GM18508 (cell line): ENCODE data around the gene SHD.
"Not testable (repeated sequence)": the region's sequence is repeated elsewhere in the genome, so short reads cannot be mapped to it uniquely, and the experiment has no call there.

ENCODE experiments used
- ATAC-seq: cut with Tn5 transposase; IDR thresholded peaks from one replicate; pipeline ENCODE4 v1.9.1; 2021; ENCODE audit warnings: moderate number of reproducible peaks; ENCODE audit not compliant: insufficient read depth, unreplicated experiment

Gene SHD

DNA sequence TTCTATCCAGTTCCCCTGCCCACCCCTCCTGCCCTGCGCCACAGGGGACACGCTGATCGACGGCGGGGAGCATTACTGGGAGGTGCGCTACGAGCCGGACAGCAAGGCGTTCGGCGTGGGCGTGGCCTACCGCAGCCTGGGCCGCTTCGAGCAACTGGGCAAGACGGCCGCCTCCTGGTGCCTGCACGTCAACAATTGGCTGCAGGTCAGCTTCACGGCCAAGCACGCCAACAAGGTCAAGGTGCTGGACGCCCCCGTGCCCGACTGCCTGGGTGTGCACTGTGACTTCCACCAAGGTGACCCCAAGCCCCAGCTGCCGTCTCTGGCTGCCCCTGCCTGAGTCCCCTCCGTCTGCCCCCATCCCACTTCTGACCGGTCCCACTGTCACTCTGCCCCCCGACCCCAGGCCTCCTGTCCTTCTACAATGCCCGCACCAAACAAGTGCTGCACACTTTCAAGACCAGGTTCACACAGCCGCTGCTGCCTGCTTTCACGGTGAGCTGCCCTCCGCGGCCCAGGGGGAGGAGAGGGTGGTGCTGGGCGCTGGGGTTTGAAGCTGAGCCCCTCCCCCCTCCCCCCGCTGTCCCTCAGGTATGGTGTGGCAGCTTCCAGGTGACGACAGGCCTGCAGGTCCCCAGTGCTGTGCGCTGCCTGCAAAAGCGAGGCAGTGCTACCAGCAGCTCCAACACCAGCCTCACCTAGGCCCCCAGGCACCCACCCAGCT, 44.0 kb downstream of the SHD start:
- no peak for ATAC-seq

DNA sequence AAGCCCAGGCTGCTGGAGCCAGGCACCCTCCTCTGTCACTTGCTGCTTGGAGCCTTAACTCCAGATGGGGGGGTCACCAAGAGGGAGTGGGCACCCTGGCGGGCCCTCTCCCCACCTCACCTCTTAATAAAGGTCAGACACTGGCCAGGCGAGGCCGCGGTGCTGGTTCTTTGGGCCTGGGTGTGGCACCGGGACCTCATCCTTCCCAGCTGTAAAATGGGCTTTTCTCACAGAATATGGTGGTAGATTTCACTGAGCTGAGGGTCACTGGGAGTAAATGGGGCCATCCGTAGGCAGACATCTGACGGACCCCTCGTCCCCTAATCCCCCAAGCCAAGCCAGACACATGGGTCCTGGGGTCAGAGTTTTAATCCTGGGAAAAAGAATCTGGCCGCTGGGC, 44.6 kb downstream of the SHD start:
- ATAC-seq = no peak

DNA sequence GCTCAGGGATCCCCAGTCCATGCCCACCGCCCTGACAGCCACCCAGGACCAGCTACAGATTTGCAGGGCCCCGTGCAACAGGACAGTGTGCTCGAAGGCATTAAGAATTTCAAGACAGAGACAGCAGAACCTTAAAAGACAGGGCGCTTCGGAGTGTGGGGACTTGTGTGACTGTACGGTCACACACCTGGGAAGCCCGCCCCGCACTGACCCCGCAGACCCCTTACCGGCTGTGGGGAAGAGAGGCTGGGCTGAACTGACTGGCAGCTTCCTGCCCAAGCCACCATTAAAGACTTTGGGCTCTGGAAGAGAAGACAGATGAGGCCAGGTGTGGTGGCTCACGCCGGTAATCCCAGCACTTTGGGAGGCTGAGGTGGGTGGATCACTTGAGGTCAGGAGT, 45.2 kb downstream of the SHD start:
- ATAC-seq = no peak

DNA sequence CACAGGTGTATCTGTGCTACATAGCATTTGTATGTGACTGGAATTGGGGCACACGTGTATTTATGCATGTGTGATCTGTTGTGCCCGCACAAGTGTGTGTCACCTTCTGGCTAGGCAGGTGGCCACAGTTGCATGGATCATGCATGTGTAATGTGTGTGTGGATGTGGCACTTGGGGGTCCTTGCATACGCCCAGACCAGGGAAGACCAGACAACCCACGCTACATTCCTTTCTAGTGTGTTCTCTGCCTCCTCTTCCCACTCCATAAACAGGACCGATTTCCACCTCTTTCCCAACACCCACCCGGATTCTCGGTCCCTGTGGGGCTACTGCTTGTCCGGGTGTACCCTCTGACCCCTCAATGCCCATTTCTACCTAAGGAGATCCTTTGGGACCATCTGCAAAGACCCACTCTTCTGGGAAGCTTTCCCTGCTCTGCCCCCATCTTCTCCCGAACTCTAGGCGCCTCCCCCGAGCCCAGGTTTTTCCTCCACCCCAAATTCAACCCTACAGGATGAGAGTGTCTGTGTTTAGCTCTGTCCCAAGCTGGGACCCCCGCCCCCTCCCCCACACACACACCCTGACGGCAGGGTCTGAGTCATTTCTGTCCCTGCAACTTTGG, 47.3 kb downstream of the SHD start:
- ATAC-seq = no peak

DNA sequence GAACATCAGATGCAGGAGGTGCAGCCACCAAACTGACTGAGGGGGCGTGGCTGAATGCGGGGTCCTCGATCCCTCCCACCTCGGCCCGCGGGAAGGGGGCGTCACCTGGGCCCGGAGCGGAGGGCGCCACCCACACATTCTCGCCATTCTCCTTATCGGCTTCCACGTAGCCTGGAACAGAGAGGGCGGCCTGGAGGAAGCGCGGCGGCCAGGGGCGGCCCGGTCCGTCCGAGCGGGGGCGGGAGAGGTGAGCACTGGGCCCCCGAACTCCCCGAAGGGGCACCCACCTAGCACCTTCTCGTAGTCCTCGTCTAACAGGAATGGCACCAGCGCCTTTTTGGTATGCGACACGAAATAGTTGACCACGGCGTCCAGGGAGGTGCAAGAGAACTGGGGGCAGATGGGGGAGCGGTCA, 47.8 kb downstream of the SHD start:
- no peak for ATAC-seq

DNA sequence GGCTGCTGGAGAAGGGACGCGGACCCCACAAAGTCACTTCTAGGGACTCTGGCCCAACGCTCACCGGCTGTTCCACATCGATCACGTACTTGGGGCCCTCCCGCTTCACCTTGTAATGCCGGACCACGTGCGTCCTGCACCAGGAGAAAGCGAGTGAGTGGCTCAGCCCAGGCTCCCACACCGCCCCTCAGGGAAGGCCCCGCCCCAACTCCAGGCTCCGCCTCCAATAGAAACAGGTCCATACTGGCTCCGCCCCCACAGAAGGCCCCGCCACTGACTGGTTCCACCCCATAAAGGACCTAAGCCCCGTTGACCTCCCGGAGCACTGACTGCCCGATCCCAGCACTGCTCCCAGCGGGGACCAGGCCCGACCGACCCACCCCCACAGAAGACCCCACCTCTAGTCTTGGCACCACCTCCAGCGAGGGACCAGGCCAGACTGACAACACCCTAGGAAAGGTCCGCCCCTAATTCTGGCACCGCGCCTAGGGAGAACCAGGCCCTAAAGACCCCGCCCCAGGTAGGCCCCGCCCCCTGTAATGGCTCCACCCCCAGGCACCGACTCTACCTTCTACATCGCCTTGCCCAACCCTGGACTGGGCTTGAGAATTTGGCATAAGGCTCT, 48.3 kb downstream of the SHD start:
- ATAC-seq = no peak

DNA sequence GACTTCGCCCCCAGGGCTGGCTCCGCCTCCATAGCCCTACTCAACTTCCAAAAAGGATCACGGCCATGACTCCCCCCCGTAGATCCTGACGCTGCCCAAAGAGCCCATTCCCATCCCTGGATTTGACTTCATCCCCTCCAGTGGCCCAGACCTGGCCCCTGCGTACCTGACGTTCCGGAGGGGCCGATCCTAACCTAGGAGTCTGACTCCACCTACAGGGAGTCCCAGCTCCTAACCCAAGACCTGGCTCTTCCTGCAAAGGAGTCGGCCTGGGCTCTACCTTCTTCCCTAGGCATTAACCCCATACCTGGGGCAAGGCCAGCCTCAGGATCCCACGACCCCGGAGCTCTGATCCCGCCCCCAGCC, 48.8 kb downstream of the SHD start:
- ATAC-seq = no peak

DNA sequence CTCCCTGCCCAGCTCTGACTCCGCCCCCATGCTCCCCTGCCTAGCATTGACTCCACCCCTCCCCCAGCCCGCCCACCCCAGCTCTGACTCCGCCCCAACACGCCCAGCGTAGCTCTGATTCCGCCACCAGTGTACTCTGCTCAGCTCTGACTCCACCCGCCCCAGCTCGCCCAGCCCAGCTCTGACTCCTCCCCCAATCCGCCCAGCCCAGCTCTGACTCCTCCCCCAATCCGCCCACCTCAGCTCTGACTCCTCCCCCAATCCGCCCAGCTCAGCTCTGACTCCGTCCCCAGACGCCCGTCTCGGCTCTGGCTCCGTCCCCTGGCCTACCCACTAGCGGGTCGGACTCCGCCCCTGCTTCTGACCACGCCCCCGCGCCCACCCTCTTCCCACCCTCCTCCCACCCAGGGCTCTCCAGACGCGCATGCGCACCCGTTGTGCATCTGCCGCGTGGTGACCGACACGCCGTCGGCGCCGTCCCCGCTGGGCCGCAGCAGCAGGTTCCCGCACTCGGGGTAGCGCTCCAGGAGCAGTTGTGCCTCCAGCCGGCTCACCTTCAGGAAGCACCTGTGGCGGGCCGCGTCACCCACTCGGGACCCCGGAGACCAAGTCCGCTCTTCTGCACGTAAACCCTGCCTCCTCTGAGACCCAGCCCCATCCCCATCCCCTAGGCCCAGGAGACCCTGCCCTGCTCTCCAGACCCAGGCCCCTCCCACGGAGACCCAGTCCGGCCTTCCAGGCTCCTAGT, 49.4 kb downstream of the SHD start:
- ATAC-seq = no peak

DNA sequence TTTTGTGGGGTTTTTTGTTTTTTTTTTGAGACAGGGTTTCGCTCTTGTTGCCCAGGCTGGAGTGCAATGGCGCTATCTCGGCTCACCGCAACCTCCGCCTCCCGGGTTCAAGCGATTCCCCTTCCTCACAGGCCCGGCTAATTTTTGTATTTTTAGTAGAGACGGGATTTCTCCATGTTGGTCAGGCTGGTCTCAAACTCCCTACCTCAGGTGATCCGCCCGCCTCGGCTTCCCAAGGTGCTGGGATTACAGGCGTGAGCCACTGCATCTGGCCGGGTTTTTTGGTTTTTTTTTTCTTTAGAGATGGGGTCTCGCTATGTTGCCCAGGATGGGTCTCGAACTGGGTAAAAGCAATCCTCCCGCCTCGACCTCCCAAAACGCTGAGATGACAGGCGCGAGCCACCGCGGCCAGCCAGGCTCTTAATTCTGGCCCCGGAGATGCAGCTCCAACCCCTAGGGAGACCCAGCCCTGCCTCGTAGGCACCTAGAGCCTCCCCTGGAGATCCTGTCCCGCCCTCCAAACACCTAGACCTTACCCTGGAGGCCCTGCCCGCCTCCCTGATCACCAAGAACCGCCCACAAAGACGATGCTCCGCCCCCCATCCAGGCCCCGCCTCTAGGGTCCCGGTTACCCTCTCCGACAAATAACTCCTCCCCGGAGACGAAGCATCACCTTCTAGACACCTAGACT, 50.1 kb downstream of the SHD start:
- ATAC-seq = not testable (repeated sequence)

DNA sequence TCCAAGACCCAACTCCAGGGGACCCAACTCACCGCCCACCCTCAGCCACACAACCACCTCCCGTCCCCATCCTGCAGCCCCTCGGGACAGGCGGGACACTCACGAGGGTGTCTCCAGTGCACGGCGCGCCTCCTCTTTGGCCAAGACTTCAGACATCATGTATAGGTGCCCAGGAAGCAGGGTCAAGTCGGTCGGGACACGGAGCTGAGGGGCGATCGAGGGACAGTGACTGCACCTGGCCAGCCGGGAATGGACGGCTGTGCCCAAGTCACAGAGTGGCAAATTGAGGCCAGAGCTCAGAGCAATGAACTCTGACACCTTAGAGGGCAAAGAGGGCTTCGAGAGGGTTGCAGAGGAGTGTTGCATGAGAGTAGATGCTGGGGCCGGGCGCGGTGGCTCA, 50.8 kb downstream of the SHD start:
- ATAC-seq = no peak

DNA sequence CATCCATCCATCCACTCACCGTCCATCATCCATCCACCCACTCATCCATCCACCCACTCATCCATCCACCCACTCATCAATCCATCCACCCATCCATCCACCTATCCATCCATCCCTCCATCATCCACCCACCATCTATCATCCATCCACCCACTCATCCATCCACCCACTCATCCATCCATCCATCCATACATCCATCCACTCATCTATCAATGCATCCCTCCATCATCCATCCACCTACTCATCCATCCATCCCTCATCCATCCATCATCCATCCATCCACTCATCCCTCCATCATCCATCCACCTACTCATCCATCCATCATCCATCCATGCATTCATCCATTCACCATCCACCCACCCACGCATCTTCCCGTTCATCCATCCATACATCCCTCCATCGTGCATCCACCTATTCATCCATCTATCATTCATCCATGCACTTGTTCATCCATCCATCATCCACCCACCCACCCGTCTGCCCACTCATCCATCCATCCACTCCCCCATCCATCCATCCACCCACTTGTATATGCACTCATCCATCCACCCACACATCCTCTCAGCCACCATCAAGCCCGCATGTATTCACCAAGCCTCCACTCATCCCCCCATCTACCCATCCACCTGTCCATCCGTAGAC, 56.0 kb downstream of the SHD start:
- ATAC-seq = no peak

DNA sequence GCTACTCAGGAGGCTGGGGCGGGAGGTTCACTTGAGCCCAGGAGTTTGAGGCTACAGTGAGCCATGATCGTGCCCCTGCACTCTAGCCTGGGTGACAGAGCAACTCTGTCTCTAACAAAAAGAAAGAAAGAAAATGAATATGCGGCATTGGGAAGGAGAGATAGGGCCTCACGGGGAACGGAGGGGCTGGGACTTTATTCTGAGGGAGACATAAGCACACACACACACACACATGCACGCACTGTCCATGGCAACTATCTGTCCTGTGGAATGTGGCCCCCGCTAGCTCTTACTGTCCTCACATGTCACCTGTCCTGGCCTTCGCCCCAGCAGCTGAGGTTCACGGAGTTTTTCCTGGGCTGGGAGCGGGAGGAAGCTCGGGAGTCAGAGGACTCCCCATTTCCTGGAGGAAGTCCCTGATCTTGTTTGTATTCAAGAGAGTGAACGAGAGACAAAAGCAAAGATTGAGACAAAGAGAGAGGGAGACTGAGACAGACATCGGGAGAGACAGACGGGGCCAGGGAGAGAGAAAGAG, 58.9 kb downstream of the SHD start:
- no peak for ATAC-seq

DNA sequence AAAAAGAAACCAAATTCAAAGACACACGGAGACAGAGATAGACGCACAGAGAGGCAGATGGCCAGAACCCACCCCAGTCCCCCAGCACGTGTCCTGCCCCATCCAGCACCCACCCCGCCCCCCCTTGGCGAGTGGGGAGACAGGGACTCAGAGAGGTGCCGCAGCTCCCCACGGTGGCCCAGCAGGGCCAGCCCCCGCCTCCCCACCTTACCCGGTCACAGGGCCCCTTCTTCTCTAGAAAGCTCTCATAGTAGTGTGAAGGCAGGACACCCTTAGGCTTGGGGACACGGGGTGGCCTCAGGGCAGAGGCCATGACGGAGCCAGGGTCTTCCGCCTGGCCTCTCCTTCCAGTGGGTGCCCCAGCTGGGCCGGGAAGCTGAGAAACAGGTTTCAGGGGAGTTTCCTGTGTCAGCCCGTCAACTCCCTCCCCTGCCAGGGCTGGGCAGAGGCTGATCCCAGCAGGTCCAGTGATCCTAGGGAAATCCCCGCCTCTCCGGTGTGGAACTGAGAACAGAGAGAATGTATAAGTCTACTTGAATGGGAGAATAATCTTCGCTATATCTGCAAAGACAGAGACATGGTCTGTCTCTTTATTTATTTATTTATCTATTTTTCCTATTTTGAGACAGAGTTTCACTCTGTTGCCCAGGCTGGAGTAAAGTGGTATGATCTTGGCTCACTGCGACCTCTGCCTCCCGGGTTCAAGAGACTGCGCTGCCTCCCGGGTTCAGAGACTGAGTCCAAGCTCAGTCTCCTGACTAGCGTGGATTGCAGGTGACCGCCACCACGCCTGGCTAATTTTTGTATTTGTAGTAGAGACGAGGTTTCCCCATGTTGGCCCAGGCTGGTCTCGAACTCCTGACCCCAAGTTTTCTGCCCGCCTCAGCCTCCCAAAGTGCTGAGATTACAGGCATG, 59.6 kb downstream of the SHD start, which contains the start of gene STAP2:
STAP2 (minus strand) TSS at position 387 of the 915 bp plus-strand sequence; CDS start at position 313, 74 bp downstream.
- no peak for ATAC-seq
